Right ventricle myocardium superior (tissue), 1 donor: ENCODE results near the gene TBX2. TPM values are rescaled to one million over a fixed set of nuclear protein-coding genes. Genes with fewer than 3 reads are reported as not detected.

Experiments used
- ATAC-seq: fragments of 200-7000 bp; cut with Tn5 transposase; one replicate; pipeline ENCODE4 v1.9.1; 2020; ENCODE audit warnings: mild to moderate bottlenecking; ENCODE audit not compliant: poor library complexity
- DNase-seq: peaks from one replicate; pipeline ENCODE4 v3.0.0-alpha.2; 2020
- intact Hi-C: fragments of 100-400 bp; cut with DNase I; formaldehyde crosslinking; loops from one replicate; pipeline ENCODE4 v1.11.2; 2022
- total RNA-seq: library from RNA; stranded (reverse); fragmentation: NEBNext Ultra II Directional; extraction: Animal tissue kit (Norgen Biotek cat#: 25700); gene quantifications from one replicate; pipeline ENCODE4 v1.2.1, GENCODE V29; 2021
- donor health status: DM: no; HTN: yes; CAD: no; lungs with severe emphysema.

The TBX2 gene
- total RNA-seq, 1 donor from 2014 or later = 13.1 TPM

GRCh38 chr17:61395983-61396585 is 3.6 kb upstream of the TBX2 start:
- ATAC-seq = no peak
- intact Hi-C loops = loop anchor here (10.0 kb wide), 1 partner anchor 391 kb away; no protein-coding TSS in a partner anchor
- no peak for DNase-seq

- ATAC-seq = no peak
- DNase-seq = no peak
- intact Hi-C loops = loop anchor here (10.0 kb wide), 1 partner anchor 392 kb away; no protein-coding TSS in a partner anchor
Measured at GRCh38 chr17:61396586-61397085, 3.0 kb upstream of the TBX2 start.

- DNase-seq (peak; percentile 42), ATAC-seq (peak; percentile 1)
- intact Hi-C loops = loop anchor here (10.0 kb wide), 1 partner anchor 392 kb away; no protein-coding TSS in a partner anchor
Measured at GRCh38 chr17:61397086-61397842, 2.4 kb upstream of the TBX2 start.

- intact Hi-C loops = loop anchor here (10.0 kb wide), 1 partner anchor 394 kb away; no protein-coding TSS in a partner anchor
- no peak for ATAC-seq
- DNase-seq = no peak
Measured at GRCh38 chr17:61398721-61399130, 917 bp upstream of the TBX2 start.

GRCh38 chr17:61400066-61400716 is 548 bp downstream of the TBX2 start:
- ATAC-seq = no peak
- intact Hi-C loops = no loop called here
- DNase-seq = peak; percentile 46

GRCh38 chr17:61400717-61401388 is 1.2 kb downstream of the TBX2 start:
- DNase-seq (peak; percentile 44), ATAC-seq (no peak)
- intact Hi-C loops = no loop called here

GRCh38 chr17:61401389-61402072 is 1.9 kb downstream of the TBX2 start:
- peak; percentile 19 for DNase-seq
- intact Hi-C loops = no loop called here
- no peak for ATAC-seq

- ATAC-seq (no peak), DNase-seq (no peak)
- intact Hi-C loops = no loop called here
Measured at GRCh38 chr17:61402073-61402541, 2.5 kb downstream of the TBX2 start.

- DNase-seq (peak; percentile 53), ATAC-seq (no peak)
- intact Hi-C loops = no loop called here
Measured at GRCh38 chr17:61402978-61403800, 3.5 kb downstream of the TBX2 start.

GRCh38 chr17:61403801-61404662 is 4.4 kb downstream of the TBX2 start:
- no peak for ATAC-seq

GRCh38 chr17:61404663-61404912 is 4.9 kb downstream of the TBX2 start:
- intact Hi-C loops = no loop called here
- peak; percentile 30 for DNase-seq

More at GRCh38 chr17:61403801-61404662, 4.4 kb downstream of the TBX2 start:
- DNase-seq = peak; percentile 38
- intact Hi-C loops = no loop called here

GRCh38 chr17:61404913-61405685 is 5.5 kb downstream of the TBX2 start:
- peak; percentile 37 for DNase-seq
- intact Hi-C loops = no loop called here

More at GRCh38 chr17:61404663-61404912, 4.9 kb downstream of the TBX2 start:
- ATAC-seq = no peak

GRCh38 chr17:61405686-61406536 is 6.3 kb downstream of the TBX2 start:
- peak; percentile 38 for DNase-seq
- ATAC-seq = no peak
- intact Hi-C loops = no loop called here

More at GRCh38 chr17:61404913-61405685, 5.5 kb downstream of the TBX2 start:
- no peak for ATAC-seq

GRCh38 chr17:61406537-61406845 is 6.8 kb downstream of the TBX2 start:
- intact Hi-C loops = no loop called here
- no peak for ATAC-seq
- DNase-seq = no peak
